ENCODE data around the gene ZNF540.
A peak's percentile ranks its signal among the peaks of the same experiment; 100 is the strongest.

The ZNF540 gene

DNA sequence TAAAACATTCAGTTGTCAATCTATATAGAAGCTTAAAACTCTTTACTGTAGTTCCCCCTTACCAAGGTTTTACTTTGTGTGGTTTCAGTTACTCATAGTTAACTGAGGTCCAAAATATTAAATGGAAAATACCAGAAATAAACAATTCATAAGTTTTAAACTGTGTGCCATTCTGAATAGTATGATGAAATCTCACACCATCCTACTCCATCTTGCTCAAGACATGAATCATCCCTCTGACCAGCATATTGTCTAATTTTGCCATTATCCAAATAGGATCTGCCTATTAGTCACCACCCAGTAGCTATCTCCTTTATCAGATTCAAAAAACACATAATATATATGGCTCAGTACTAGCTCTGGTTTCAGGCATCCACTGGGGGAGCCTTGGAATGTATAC lies 22.5 kb upstream of the ZNF540 start:
- Histone ChIP-seq H3K27ac (no peak overlapping the region), H3K4me3 (ENCODE audit: low read depth in 1 of 2, low read length in 1 of 2) (no peak overlapping the region), H3K4me1 (ENCODE audit: control insufficient read depth in 1 of 2, insufficient read depth in 1 of 2, low read depth in 1 of 2, low read length in 1 of 2) (no peaks in the 10 kb centered on the region), H3K27me3 (no peaks in the 10 kb centered on the region), H3K36me3 (no peaks in the 10 kb centered on the region), H3K9me3 (peaks cover 40% of the 10 kb centered on the region)
- TF ChIP-seq, protein P1, sequence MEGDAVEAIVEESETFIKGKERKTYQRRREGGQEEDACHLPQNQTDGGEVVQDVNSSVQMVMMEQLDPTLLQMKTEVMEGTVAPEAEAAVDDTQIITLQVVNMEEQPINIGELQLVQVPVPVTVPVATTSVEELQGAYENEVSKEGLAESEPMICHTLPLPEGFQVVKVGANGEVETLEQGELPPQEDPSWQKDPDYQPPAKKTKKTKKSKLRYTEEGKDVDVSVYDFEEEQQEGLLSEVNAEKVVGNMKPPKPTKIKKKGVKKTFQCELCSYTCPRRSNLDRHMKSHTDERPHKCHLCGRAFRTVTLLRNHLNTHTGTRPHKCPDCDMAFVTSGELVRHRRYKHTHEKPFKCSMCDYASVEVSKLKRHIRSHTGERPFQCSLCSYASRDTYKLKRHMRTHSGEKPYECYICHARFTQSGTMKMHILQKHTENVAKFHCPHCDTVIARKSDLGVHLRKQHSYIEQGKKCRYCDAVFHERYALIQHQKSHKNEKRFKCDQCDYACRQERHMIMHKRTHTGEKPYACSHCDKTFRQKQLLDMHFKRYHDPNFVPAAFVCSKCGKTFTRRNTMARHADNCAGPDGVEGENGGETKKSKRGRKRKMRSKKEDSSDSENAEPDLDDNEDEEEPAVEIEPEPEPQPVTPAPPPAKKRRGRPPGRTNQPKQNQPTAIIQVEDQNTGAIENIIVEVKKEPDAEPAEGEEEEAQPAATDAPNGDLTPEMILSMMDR (IDR thresholded peaks at IDR 0.05): no peak

DNA sequence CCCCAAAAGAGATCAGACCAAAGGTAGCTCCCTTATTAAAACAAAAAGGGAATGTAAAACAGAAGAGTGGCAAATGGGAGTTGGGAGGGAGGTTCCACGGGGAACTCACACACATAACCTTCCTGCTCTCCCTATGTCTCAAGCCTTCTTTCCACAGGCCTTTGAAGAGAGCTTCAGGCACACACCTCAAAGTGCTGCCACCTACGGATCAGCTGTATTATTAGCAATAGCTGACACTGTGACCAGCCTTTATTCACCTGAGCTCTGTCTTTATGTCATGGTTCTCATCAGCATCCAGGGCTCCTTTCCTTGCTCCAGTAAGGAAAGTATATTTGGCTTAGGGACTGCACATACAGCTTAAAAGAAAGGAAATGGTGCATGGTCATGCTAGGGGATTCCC lies 11.3 kb upstream of the ZNF540 start:
- Histone ChIP-seq H3K4me1 (ENCODE audit: control insufficient read depth in 1 of 2, insufficient read depth in 1 of 2, low read depth in 1 of 2, low read length in 1 of 2) (no peaks in the 10 kb centered on the region), H3K27me3 (no peaks in the 10 kb centered on the region), H3K9me3 (peaks cover 22% of the 10 kb centered on the region), H3K36me3 (no peaks in the 10 kb centered on the region), H3K27ac (no peak overlapping the region), H3K4me3 (ENCODE audit: low read depth in 1 of 2, low read length in 1 of 2) (no peak overlapping the region)
- TF ChIP-seq, protein P1 (IDR thresholded peaks at IDR 0.05): no peak

DNA sequence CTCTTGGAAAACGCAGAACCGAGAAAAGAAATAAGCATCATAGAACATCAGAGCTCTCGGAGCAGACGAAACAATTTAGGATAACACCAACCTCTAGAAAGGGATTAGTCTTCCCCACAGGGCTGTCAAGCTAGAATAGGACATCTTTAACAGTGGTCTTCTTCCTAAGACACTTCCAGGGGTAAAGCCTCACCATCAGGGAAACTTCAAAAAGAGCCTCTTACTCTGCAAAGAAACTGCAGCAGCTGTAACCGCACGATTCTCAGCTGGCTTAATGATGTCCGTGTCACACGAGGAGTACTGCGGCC lies 726 bp upstream of the ZNF540 start:
- H3K9me3 ChIP-seq: peaks cover 11% of the 10 kb centered on the region

DNA sequence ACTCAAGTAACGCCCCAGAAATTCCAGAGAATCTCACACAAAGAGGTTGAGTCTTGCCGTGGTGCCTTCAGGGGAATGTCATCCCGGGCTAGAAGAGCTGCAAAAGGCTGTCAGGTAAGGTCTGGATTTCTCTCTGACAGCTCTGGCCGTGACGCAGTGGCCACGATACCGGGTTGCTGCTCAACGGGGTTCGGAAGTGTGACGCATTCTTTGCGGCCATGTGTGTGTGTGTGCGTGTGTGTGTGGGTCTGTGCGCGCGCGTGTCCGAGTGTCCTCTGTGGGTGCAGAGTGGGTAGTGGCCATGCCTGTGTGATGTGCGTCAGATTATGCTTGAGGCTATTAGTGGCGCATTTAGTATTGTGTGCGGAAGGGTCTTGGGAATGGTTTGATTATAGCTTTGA lies 306 bp downstream of the ZNF540 start:
- peaks cover 10% of the 10 kb centered on the region for H3K9me3 ChIP-seq
- H3K27ac ChIP-seq: no peak overlapping the region
- peak overlapping the region; percentile 66 to 74 for H3K4me3 ChIP-seq (ENCODE audit: low read depth in 1 of 2, low read length in 1 of 2)
- H3K36me3 ChIP-seq: no peaks in the 10 kb centered on the region
- peaks cover 15 to 16% of the 10 kb centered on the region in 2 experiments for H3K4me1 ChIP-seq (ENCODE audit: control insufficient read depth in 1 of 2, insufficient read depth in 1 of 2, low read depth in 1 of 2, low read length in 1 of 2)
- TF ChIP-seq, protein P1 (IDR thresholded peaks at IDR 0.05): no peak
- peaks cover 16% of the 10 kb centered on the region for H3K27me3 ChIP-seq

More for the DNA sequence above, 726 bp upstream of the ZNF540 start:
- Histone ChIP-seq H3K27ac (no peak overlapping the region), H3K27me3 (peaks cover 16% of the 10 kb centered on the region), H3K4me3 (ENCODE audit: low read depth in 1 of 2, low read length in 1 of 2) (peak overlapping the region; percentile 66 to 74), H3K4me1 (ENCODE audit: control insufficient read depth in 1 of 2, insufficient read depth in 1 of 2, low read depth in 1 of 2, low read length in 1 of 2) (peaks cover 15 to 16% of the 10 kb centered on the region in 2 experiments), H3K36me3 (no peaks in the 10 kb centered on the region)
- TF ChIP-seq, protein P1 (IDR thresholded peaks at IDR 0.05): no peak

DNA sequence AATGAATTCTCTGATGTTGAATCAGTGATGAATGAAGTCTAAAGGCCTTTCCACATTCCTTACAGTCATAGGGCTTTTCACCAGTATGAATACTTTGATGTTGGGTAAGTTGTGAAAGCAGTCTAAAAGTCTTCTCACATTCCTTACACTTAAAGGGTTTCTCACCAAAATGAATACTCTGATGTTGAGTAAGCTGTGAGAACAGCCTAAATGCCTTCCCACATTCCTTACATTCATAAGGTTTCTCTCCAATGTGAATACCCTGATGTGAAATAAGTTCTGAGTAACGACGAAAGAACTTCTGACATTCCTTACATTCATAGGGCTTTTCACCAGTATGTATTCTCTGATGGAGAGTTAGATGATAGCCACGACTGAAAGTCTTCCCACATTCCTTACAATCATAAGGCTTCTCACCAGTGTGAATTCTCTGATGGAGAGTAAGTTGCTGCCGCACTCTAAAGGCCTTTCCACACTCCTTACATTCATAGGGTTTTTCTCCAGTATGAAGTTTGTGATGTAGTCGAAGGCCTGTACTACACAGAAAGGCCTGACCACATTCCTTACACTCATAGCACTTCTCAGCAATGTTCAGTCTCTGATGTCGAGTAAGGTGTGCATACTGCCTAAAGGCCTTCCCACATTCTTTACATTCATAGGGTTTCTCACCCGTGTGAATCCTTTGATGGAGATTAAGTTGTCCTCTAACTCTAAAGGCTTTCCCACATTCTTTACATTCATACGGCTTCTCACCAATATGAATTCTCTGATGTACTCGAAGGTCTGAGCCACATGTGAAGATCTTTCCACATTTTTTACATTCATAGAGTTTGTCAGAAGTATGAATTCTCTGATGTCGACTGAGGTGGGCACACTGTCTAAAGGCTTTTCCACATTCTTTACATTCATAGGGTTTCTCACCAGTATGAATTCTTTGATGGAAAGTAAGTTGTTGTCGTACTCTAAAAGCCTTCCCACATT lies 40.7 kb downstream of the ZNF540 start:
- Histone ChIP-seq H3K27ac (no peak overlapping the region), H3K4me3 (ENCODE audit: low read depth in 1 of 2, low read length in 1 of 2) (no peak overlapping the region), H3K4me1 (ENCODE audit: control insufficient read depth in 1 of 2, insufficient read depth in 1 of 2, low read depth in 1 of 2, low read length in 1 of 2) (no peaks in the 10 kb centered on the region), H3K9me3 (peaks cover 37% of the 10 kb centered on the region), H3K36me3 (no peaks in the 10 kb centered on the region), H3K27me3 (no peaks in the 10 kb centered on the region)
- TF ChIP-seq, protein P1 (IDR thresholded peaks at IDR 0.05): no peak
